Cerebellar cortex (tissue), 1 donor: ENCODE results near the gene PTPRM.

Source experiments
- DNase-seq: peaks from one replicate; pipeline ENCODE4 v3.0.0-alpha.2; 2015; ENCODE audit warnings: low spot score

Gene PTPRM

DNA sequence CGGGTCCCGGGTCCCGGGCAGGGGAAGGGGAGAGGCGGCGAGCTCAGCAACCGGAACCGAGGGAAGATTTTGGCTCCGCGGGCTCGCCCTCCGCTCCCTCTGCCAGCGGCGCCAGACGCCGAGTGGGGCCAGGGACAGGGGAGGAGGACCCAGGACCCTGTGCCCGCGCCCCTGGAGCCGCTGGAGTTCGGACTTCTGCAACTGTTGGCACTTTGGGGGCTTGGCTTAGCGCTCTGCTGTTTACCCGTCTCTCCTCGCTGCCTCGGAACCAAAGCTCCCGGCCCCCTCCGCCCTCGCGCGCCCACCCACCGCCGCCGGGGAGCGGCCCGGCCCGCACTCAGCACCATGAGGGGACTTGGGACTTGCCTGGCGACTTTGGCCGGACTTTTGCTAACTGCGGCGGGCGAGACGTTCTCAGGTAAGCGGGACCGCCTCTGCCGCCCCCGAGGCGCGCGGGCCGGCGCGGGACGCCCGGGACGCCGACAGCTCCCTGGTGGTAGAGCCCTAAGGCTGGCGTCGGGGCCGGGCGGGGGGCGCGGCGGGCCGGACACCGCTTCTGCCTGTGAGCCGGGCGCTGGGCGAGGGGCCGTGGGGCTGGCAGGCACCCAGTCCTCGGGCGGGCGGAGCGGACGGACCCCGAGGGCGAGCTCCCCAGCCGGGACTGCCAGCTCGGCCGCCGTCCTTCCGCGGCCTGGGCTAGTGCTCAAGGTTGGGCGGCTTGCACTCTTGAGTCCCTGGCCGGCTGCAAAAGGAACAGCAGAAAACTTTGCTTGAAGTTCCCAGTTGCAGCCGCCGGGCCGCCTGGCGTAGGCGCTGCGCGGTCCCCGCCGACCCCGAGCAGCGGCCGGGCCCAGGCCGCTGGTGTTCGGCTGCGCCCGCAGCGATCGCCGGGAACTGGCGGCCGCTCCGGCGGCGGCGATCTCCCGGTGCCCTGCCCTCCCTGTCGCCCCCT, 634 bp downstream of the PTPRM start:
- no peak for DNase-seq

DNA sequence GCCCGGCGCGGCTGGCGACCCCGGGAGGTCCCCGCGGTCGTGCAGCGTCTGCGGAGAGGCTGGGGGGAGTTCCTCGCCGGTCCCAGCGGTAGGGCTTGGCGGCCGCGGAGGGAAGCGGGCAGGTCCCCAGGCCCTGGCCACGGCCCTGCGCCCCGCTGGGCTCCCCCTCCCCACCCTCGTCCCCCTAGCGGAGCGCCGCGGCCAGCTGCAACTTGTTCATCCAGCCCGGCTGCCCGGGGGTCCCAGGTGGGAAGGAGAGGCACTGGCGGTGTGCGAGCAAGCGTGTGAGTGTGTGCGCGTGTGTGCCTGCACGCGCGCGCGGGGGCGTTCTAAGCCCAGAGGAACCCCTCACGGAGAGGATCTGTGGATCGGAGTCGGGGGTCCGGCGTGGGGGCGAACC, 1.3 kb downstream of the PTPRM start:
- DNase-seq: no peak

DNA sequence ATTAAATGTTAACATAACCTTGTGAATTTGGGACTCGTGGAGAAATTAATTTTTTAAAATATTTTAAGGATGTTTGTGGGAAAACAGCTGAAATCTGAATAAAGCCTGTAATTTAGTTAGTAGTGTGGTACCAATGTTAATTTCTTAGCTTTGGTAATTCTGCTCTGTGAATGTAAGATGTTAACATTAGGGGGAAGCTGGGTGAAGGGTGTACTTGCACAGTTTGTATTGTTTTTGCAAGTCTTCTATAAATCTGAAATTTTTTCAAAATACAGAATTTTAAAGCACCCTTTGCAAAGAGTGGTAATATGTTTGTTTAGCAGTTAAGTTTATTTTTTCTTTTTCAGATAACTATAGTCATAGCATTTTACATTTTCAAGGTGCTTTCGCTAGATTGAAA, 4.5 kb downstream of the PTPRM start:
- no peak for DNase-seq

DNA sequence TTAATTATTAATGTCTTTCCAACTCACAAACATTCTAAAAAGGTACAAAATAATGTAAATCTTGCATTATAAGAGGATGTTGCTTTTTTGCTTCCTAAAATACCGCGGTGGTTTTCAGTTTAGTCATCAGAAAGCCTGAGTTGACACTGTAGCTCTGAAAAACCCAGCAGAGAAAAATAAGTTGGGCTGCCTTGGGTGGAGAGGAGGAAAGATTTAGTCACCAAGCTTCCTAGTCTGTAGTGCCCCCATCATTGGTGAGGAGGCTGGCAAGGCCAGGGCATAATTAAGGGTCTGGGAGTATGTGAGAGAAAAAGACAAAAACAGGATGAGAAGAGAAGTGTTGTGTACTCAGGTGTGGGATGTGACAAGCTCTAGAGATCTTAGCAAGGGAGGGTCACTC, 5.7 kb downstream of the PTPRM start:
- DNase-seq: no peak

DNA sequence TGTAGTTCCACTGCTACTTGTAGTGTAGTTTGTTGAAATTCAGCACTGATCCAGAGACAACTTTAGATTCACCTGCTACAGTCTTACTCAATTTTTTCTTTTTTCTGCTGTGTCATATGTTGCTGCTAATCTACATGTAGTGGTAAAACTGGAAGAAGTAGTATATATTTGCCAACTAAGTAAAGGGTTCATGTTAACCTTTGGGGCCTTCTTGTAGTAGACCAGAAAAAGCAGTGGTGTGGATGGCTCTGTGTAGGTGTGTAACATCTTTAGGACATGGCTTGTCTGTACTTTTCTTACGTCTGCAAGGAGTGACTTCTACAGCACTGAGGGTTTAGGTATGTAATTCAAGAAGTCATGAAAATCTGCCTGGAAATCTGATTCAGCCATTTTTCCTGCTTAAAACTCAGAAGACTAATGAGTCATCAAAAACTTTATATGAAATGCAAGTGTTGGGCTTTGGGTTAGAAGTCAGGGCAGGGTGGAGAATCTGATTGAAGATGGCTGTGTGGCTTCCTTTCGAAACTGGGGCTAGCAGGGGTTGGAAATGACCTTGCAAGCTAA, 8.4 kb downstream of the PTPRM start:
- no peak for DNase-seq

DNA sequence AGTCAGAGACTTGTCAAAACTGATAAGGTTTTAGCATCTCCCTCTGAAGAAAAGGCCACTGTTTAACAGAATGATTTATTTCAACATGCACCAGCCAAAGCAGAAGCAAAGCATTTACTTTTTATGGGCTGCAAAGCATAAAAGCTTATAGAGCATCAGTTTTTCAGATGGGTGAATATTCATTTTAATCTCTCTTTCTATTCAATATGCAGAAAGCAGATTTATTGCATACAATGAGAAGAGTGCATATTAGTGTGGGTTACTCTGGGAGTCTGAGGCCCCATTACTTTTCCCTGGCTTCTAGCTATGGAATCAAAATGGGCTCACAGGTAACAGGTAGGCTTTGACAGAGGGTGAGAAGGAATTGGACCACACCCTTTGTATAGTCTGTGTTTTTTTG, 9.0 kb downstream of the PTPRM start:
- DNase-seq: no peak

DNA sequence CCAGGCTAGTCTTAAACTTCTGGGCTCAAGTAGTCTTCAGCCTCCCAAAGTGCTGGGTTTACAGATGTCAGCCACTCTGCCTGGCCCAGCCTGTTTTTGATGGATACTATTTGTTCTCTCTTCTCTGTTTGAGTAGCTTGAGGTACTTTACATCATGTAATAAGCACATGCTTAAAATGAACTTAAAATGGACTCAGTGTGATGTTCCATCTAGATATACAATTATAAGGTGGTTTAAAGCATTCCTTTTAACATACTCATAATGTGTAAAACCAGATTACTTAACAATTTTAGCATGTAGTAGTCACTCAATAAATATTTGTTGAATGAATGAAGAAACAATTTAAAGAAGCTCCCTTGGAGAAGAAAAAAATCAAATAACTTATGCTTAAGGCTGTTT, 9.6 kb downstream of the PTPRM start:
- no peak for DNase-seq

DNA sequence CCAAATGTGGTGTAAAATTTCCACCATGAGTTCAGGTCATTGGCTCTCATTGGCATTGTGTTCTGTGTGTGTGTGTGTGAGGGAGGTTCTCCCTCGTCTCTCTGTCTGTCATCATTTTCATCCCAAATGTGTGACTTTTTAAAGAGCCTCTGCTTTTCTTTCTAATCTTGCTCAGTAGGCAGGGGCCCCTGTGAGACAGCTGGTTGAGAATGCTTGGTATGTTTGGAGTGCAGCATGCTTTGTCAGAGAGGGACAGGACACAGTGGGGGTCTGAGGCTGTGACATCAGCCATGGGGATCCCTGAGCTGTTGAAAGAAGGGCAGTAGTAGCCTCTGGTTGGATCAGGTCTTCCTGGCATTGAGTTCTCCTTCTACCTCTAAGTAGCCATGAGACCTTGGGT, 10.6 kb downstream of the PTPRM start:
- DNase-seq: no peak

DNA sequence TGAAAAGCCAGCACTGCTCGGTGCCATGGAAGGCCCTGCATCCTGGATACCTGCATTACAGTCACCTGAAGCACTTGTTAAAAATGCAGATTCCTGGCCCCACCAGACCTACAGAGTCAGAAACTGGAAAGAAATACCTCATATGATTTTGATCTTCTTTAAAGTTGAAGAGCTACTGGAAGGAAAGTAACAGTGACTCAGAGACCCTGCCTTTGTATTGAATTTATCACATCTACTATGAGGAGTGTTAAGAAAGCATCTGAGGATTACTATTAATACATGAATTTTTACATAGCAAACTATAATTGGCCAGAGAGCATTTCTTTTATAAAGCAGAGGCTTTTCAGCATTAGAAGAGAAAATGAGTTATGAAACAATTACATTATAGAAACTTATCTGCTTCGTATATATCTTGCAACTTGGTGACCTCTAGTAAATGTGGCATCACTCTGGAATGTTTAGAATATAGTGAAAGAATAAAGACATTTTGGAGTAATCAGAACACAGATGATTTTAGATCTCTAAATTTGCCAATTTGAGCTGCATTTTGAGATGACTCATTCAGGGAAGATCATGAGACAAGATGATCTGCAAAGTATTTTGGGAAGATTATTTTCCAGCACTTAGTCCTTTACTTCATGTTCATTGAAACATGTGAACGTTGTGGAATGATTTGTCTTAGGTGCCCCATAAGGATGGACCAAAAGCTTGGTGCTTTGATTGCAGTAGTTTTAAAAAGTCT, 12.2 kb downstream of the PTPRM start:
- DNase-seq: no peak

DNA sequence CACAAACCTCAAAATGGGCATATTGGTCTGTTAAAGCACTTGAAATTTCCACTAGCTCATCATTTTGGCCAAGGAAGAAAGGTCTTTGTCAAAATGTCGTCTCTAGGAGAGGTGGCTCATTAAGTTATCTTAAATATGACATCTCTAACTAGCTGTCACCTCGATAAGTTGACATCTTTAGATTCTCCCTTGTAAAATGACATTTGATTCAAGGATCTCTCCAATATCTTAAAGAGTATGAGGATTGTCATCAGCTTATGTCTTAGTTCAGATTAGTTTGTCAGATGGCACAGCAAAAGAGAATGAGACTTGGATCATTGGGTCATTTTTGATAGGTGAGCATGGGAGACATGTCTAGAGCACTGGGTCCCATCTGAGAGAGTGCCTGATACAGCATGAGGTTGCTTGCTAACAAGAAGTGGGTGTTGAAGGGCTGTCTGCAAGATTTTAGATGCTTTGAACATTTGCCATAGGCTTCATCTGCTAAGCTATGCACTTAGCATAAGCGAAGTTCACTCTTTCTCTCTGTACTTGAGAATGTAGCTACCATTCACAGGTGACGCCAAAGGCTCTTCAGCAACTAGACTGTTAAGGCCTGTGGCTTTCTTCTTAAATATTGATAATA, 12.9 kb downstream of the PTPRM start:
- DNase-seq: no peak

DNA sequence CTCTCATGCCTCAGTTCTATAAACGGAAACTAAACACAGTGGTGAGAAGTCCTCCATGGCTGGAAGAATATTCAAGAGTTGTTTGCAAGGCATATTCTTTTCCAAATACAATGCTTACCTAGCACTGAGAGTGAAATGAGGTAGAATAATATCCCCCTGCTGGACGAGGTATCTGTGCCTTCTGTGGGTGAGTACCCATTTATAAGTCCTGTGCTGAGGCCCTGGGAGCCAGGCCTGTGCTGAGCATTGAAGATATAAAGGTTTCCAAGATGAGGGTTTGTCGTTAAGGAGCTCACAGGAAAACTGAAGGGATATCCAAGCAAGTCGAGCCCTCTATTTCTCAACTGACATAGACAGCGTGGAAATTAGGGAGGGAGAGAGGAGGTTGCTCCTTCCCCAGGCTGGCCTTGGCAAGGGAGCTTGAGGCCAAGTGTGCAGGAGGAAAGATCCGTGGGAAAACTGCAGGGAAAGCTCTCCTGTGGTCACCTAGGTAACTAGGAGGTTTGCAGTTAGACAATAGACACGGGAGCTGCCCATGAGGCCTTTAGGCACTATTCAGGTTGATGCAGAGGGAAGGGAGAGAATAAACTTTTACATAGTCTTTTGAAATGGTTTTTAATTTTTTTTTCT, 17.6 kb downstream of the PTPRM start:
- DNase-seq: no peak

DNA sequence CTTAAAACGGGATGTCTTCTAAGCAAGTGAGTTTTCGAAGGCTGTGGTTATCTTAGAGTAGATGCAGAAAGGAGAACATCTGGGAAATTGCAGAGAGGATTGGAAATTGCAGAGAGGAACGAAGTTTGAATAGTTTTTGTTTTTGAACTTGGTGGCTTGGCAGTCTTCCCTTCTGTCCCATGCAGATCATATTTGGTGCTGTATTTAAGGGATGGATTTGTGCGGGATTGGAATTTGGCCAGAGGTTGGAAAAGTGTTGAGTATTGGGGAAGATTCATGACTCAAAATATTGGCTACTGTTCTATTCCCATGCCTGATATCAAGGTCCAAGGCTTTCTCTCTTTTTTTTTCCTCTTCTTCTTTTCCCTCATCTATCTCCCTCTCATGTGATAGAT, 18.2 kb downstream of the PTPRM start:
- DNase-seq: no peak

DNA sequence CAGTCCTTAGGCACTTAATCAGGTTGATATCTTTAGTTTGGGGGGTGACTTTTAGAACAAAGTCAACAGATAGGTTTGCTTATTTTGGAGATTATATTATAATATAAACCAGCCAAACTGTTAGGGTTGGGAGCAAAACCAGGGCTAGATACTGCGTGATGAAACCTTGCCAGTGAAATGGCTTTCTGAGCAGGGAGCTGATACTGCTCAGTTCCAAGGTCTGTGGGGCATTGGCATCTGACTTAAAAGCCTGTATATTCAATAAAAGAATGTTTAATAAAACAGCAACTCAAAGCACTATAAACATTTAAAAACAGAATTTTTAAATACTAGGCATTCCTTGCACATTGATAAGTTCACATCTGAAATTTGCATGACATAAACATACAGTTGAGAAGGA, 19.3 kb downstream of the PTPRM start:
- DNase-seq: no peak

DNA sequence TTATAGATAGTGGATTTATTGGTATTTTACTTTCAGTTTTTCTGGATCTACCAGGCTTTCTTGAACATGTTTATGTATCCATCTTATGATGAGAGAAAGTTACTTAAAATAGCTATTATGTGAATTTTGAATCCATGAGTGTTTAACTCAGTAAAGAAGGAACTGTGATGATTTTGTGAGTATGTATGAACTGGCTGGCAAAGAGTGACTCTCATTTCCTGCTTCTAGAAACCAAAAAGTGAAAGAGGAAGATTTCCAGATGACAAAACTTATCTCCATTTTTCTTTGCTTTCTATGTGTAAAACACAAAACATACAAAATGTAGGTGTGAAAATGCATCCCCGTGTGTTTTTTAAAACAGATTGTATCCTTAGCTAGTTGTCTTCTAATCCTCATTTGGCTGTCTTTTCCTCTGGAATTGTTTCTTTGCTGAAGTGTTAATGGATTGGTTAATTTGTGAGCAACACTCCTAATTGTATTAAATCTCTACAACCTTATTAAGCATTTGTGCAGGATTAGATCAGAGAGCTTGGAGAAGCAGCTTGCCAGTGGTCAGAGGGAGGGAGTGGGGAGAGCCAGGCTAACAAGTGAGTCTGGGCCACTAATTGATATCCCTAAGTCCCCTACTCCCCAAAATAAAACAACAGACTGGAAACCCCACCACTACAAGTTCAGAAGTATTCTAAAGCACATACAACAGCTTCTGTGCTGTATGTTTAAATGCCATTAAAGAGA, 23.9 kb downstream of the PTPRM start:
- no peak for DNase-seq

DNA sequence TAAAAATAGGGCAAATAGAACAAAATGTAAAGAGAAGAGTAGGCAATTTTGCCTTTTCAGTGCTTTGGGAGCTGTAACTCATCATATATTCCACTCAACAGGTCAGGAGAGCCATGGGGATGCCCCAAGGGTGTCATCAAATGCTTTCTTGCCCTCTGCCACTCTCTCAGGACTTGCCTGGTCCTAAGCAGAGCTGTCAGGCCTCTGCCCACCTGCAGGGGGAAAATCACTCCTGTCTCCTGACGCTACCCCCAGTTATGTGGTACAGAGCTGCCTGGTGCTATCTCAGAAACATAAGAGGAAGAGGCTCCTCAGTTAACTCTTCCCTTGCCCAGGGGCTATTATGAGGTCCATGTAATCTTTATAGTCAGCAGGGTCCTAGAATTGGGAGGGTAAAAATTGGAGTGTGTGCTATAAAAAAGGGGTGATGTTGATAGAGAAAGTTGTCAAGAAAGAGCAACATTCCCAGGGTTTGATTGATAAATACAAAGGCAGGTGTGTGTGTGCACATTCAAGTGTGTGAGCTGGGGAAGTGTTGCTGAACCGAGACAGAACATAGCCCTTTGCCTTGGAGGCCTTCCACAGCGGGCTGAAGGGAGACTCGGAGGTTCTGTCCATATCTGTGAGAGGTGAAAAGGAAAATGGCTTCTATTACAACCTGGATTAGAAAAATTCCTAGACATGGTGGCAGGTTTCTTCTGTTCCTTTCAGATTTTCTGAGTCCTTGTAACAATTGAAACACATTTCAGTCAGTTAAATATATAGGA, 25.4 kb downstream of the PTPRM start:
- no peak for DNase-seq

DNA sequence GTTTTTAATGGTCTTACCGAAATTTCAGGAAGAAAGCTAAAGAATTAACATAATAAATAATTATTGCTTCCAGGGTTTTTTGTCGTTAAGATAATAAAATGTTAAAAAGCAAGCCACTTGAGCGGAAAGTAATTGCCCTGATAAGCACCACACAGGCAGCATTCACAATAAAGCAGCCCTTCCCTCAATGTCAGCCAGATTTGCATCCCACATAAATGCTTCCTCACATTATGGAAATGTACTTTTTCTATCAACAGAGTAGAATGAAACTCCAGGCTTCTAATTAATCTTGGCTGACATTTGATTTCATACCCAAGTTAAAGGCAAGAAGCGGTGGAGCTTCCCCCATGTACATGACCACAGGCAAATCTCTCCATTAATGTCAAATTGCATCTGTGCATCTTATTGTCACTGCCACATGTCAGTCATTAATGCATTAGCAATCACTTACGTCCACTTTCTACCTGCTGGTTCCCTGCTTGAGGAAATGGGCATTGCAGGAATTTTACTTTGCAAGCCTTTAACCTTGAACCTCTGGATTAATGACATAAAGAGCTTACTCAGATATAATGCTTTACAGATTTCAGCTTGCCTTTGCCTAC, 26.2 kb downstream of the PTPRM start:
- no peak for DNase-seq

DNA sequence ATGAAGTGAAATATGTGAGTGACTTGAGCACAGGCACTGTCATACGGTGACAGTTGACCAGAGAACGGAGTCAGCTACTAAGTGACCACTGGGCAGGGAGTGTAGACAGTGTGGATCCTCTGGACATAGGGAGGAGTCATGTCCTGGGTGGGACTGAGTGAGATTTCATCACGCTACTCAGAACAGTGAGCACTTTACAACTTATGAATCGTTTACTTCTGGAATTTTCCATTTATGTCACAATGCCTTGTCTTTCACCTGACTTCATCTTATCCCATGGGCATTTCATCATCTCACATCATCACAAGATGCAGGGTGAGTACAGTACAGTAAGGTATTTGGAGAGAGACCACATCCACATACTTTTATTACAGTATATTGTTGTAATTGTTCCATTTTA, 29.0 kb downstream of the PTPRM start:
- no peak for DNase-seq

DNA sequence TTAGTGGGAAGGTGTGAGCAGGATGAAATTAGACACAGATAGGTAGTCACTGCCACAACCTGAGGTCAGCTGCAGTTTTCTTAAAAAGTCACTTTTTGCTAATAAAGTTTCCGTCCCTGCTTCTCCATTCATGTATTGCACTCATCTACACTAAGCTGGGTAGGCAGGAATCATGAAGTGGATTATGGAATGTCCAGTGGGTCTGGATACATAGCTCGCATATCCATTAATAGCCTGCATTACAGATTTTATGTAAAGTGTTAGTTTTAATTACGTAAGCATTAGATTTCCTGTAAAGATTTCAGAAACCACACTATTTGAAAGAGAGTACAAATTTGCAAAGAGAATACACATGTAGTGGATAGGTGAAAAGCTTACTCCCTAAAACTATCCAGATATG, 30.4 kb downstream of the PTPRM start:
- DNase-seq: no peak

DNA sequence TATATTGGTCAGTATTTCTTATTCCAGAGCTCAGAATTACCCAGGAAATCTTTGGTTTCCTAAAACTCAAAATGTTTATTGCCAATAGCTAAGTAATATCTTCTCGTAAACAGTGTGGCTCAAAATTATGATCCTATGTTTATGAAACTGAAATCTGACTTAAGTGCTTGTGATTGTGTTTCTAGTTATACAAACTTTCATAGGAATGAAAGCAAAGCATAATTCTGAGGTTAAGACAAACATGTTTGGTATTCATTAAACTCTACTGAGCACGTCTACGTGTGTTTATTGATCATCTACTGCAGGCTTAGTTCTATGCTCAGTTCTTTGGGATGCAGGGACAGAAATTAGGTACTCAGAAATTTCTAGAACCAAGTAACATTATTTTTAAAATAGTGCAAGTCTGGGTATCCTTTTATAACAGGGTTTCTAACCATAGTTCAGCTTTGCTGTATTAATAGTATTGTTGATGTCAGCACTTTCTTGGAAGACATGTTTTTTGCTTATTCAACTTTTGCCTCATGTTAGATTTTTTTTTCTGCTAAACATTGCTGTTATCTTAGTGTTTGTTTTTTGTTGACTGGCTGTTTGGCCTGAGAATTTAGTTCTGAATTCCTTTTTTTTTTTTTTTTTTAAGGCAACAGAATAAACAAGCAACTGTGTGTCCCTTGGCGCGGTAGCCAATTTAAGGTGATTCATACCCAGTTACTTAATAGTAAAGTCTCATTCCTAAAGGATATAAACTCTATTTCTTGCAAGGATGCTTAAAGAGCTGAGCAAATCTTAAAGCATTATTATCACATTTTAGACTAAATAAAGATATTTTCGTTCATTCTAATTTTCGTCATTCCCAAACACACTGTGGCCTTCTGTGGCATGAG, 31.3 kb downstream of the PTPRM start:
- DNase-seq: no peak
